Lower lobe of right lung (tissue), 2 donors: ENCODE results near the gene NFIB. TPM values are rescaled to one million over a fixed set of nuclear protein-coding genes. Genes with fewer than 3 reads are reported as not detected.

Experiments
- ATAC-seq, 2 donors: fragments of 200-7000 bp; cut with Tn5 transposase; one replicate each; pipeline ENCODE4 v1.9.1; 2020 to 2022; ENCODE audit warnings: mild to moderate bottlenecking in 2 of 2, moderate library complexity in 2 of 2
- DNase-seq: peaks from one replicate; pipeline ENCODE4 v3.0.0-alpha.2; 2020
- H3K27ac ChIP-seq: fragments of 200-600 bp; one replicate; pipeline ENCODE4 v1.8.0; 2022
- H3K27me3 ChIP-seq: fragments of 200-600 bp; one replicate; pipeline ENCODE4 v1.8.0; 2022; ENCODE audit warnings: low read depth
- H3K36me3 ChIP-seq: fragments of 200-600 bp; one replicate; pipeline ENCODE4 v1.8.0; 2022; ENCODE audit warnings: mild to moderate bottlenecking
- H3K4me1 ChIP-seq: fragments of 200-600 bp; one replicate; pipeline ENCODE4 v1.8.0; 2022
- H3K4me3 ChIP-seq: fragments of 200-600 bp; one replicate; pipeline ENCODE4 v1.8.0; 2022; ENCODE audit warnings: mild to moderate bottlenecking
- H3K9me3 ChIP-seq: fragments of 200-600 bp; one replicate; pipeline ENCODE4 v1.8.0; 2022
- CTCF ChIP-seq: fragments of 200-600 bp; IDR thresholded peaks from one replicate; pipeline ENCODE4 v1.8.0; 2022; ENCODE audit warnings: antibody characterized with exemption, mild to moderate bottlenecking
- intact Hi-C: fragments of 100-400 bp; cut with DNase I; formaldehyde crosslinking; loops from one replicate; pipeline ENCODE4 v1.11.0; 2022
- total RNA-seq: library from RNA; stranded (reverse); fragmentation: NEBNext Ultra II Directional; extraction: Animal tissue kit (Norgen Biotek cat#: 25700); gene quantifications from one replicate; pipeline ENCODE4 v1.2.1, GENCODE V29; 2021
- donor health status: DM: no; HTN: yes; CAD: no; lungs with severe emphysema.

The NFIB gene
- total RNA-seq, 1 donor from 2014 or later = 97.7 TPM

- no peaks in the 10 kb centered on the region for H3K27me3 ChIP-seq
- intact Hi-C loops = no loop called here
- H3K4me3 ChIP-seq = no peak overlapping the region
- TF ChIP-seq CTCF = no peak
- no peak overlapping the region for H3K27ac ChIP-seq
- no peaks in the 10 kb centered on the region for H3K9me3 ChIP-seq
- peaks cover 16% of the 10 kb centered on the region for H3K4me1 ChIP-seq
- ATAC-seq (no peak), DNase-seq (no peak)
- no peaks in the 10 kb centered on the region for H3K36me3 ChIP-seq
Measured at GRCh38 chr9:14155237-14155636, 158.7 kb downstream of the NFIB start.

- no peak for DNase-seq
- H3K27ac ChIP-seq = no peak overlapping the region
Measured at GRCh38 chr9:14153310-14153720, 160.6 kb downstream of the NFIB start.

DNA sequence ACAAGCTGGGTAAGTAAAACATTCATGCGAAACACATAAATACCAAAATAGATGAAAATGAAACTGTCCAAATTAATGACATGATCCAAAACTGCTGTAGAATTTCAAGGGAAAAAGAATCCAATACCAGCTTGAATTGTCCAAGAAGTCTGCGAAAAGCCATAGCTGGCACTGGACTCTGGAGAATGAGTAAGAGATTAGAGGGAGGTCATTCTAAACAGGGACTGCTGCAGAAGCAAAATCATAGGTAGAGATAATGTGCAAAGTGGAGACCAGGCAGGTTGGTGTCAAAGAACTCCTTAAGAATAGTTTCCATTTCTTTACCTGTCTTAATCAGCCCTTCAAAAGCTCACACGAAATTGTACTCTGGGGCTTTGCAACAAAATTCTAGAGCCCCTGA is 162.5 kb downstream of the NFIB start:
- H3K4me3 ChIP-seq = no peak overlapping the region
- no peak for TF ChIP-seq CTCF
- peaks cover 16% of the 10 kb centered on the region for H3K4me1 ChIP-seq
- no peak overlapping the region for H3K27ac ChIP-seq
- no peaks in the 10 kb centered on the region for H3K36me3 ChIP-seq
- intact Hi-C loops = no loop called here
- no peaks in the 10 kb centered on the region for H3K9me3 ChIP-seq
- no peak for DNase-seq
- no peak for ATAC-seq
- H3K27me3 ChIP-seq = no peaks in the 10 kb centered on the region

More at GRCh38 chr9:14153310-14153720, 160.6 kb downstream of the NFIB start:
- intact Hi-C loops = no loop called here
- no peak for ATAC-seq
- Histone ChIP-seq H3K9me3 (no peaks in the 10 kb centered on the region), H3K27me3 (no peaks in the 10 kb centered on the region), H3K4me1 (peaks cover 16% of the 10 kb centered on the region), H3K36me3 (no peaks in the 10 kb centered on the region), H3K4me3 (no peak overlapping the region)
- TF ChIP-seq CTCF = no peak

DNA sequence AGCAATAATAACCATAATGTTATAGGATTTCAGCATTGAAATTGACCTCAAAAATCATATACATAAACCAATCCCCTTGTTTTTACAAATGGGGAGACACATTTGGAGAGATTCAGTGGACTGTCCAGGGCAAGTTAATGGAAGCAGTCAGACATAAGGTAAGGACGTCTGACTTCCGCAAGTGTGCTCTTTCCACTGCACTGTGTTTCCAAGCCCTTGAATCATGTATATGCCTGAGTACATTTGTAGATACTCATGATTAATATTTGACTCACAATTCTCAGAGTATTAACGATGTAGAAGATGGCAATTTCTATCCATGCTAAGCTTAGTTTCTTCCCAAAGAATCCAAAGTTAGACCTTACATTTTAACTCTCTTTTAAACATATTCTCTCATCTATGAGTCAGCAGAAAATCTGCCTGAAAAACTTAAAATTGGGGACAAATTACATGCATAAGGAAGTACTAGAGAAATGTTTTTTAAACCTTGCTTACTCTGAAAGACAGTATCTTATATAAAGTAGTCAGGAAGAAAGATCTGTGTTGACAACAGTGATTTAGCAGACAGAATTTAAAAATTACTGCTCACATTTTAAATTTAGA is 165.3 kb downstream of the NFIB start:
- no peak for ATAC-seq
- H3K4me3 ChIP-seq = no peak overlapping the region
- DNase-seq = no peak
- no peak for TF ChIP-seq CTCF
- H3K4me1 ChIP-seq = peaks cover 9% of the 10 kb centered on the region
- no peaks in the 10 kb centered on the region for H3K36me3 ChIP-seq
- no peak overlapping the region for H3K27ac ChIP-seq
- no peaks in the 10 kb centered on the region for H3K9me3 ChIP-seq
- intact Hi-C loops = no loop called here
- H3K27me3 ChIP-seq = no peaks in the 10 kb centered on the region

GRCh38 chr9:14147738-14148137 is 166.2 kb downstream of the NFIB start:
- Histone ChIP-seq H3K36me3 (no peaks in the 10 kb centered on the region), H3K9me3 (no peaks in the 10 kb centered on the region), H3K27ac (no peak overlapping the region), H3K4me3 (no peak overlapping the region), H3K4me1 (peaks cover 1% of the 10 kb centered on the region), H3K27me3 (no peaks in the 10 kb centered on the region)
- DNase-seq (no peak), ATAC-seq (no peak)
- no peak for TF ChIP-seq CTCF
- intact Hi-C loops = no loop called here
